ENCODE data around the gene SNX10.

SNX10 gene

DNA sequence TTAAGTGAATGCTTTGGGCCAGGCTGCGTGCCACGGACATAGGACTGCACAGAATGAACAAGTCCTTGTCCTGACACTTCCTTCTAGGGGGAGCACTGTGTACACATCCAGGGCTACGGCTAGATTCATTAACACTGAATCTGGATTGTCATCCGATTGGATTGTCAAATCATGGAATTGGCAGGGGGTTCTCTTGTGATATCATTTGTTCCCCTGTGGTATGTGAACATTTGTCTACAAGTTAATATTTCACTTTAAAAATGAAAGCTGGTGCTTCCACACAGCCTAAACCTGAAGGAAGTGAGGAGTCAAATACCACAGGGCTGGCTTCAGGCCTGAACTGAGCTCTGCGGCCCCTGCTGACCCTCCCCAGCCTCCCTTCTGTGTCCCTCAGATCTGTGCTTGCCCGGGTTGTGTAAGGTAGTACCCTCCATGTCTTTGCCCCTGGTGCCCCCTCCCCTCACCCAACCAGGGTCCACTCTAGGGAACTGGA is 75.6 kb downstream of the SNX10 start:
- DNase-seq (ENCODE audit: low read depth, low spot score) = no peak

DNA sequence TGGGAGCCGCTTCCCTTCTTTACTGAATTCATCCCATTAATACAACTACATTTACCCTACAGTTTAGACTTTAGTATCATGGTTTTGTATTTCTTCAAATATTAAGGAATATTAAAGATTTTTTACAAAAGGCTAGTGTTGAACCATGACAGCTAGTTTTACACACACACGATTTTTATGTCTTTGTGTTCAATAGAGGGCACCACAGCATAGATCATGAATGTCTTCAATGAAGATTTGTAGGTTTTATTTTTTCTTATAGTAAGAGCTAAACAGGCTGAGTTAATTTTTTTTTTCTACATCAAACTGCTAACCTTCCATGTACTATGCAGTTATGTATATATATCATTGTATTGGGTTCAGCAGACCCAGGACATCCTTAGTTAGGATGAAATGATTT is 76.9 kb downstream of the SNX10 start:
- DNase-seq (ENCODE audit: low read depth, low spot score) = no peak

DNA sequence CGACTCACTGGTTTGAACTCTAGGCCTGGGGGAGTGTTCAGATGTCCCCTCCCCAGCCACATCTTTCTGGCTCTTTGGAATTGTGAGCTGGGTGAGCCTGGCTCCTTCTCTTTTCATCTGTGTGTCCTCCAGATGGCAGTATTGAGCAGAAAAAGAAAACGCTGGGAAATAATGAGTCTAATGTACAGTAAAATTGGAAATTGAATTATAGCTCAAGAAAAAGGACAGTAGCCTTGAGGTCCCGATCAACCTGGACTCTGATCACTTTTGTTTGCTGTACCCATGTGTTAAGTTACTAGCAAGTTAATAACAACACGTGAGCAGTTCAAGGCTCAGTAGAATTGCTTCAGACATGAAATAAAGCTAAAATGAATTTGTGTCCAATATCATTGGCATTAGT is 77.9 kb downstream of the SNX10 start:
- DNase-seq (ENCODE audit: low read depth, low spot score) = peak; percentile 69

DNA sequence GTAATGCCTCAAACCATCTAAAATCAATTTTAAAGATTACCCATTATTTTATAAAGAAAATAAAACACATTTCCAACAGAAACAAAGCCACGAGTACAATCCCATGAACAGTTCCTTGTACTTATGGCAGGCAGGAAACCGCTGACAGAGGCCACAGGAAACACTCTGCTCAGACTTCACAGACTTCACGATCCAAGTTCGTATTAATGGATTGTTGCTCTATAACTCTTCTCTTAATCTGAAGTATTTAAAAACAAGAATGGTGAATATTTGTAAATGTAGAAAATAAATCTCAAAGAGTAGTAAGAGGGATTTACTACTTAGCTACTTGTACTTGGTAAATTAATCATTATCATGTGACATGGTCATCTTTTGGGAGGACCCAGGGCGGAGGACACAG is 78.3 kb downstream of the SNX10 start:
- no peak for DNase-seq (ENCODE audit: low read depth, low spot score)

GRCh38 chr7:26372249-26372648 is 80.6 kb downstream of the SNX10 start:
- DNase-seq (ENCODE audit: low read depth, low spot score) = no peak

GRCh38 chr7:26372704-26373103 is 81.0 kb downstream of the SNX10 start:
- DNase-seq (ENCODE audit: low read depth, low spot score) = no peak

DNA sequence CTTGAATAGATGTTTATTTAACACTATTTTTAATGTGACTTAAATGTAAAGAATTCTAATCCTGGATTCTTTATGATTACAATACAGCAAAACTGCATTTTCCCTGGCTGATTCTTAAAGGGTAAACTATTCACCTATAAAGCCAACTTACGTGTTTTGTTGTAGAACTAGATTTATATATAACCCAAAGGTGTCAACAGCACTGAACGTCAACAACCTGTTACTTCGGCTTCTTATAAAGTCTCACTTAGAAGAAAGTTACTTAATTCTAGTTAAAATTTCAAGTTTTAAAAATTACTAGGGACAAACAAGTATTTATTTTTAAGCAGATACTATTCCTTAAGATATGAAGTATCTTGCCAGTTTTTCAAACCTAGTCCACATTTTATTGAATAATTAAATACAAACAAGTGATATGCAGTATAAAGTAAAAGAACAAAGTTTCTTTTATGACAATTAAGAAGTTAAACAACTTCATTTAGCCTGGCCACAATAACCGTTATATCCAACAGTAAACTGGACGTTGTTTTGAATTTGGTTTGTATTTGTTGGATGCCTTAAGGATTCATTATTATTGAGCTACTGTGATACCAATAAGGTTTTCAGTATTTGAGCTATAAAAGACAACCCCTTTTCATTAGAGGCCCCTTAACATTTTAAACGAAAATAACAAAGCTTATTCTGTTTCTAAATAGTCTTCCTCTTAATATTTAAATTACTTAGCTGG is 83.1 kb downstream of the SNX10 start:
- no peak for DNase-seq (ENCODE audit: low read depth, low spot score)

DNA sequence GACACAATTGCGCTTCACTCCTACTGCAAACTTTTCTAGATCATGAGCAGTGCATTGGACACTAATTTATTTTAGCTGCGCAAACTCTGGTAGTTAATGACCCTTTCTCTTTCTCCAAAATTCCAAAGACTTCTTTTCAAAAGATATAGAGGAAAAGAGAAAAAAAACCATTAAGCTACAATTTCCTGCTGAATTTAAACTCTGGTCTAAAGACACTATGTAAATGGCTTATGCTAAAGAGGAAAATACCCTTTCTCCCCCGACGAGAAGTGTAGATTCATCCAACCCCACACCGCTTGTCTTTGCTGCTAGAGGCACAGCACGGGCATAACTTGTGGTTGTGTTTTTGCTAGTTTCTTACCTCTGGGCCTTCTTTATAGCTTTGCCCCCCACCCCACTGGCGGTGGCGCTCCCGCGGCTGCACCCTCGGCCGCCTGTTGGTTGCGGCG is 84.1 kb downstream of the SNX10 start:
- DNase-seq (ENCODE audit: low read depth, low spot score) = no peak

- peak; percentile 41 for DNase-seq (ENCODE audit: low read depth, low spot score)
Observed at GRCh38 chr7:26376175-26376917, 84.7 kb downstream of the SNX10 start.

GRCh38 chr7:26378016-26378415 is 86.4 kb downstream of the SNX10 start:
- DNase-seq (ENCODE audit: low read depth, low spot score) = no peak

- no peak for DNase-seq (ENCODE audit: low read depth, low spot score)
Observed at GRCh38 chr7:26379711-26380110, 88.0 kb downstream of the SNX10 start.

- no peak for DNase-seq (ENCODE audit: low read depth, low spot score)
Observed at GRCh38 chr7:26381476-26382353, 90.1 kb downstream of the SNX10 start.

DNA sequence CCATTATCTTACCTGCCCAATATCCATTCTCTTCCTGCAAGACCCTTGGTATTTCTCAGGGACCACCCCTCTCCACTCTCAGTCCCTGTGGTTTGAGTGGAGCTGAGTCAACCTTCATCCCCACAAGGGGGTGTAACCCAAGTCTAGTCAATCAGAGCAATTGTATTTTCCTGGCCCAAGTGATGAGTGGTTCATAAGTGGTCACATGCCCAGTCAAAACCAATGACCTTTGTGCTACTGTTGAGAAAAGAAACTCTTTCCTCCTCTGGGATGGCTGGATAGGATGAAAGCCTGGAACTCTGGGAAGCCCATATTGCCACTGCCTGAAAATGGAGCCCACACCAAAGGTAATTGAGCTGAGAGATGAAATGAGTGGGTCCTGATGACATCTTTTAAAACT is 93.6 kb downstream of the SNX10 start:
- no peak for DNase-seq (ENCODE audit: low read depth, low spot score)

- peak; percentile 58 for DNase-seq (ENCODE audit: low read depth, low spot score)
Observed at GRCh38 chr7:26387731-26388130, 96.1 kb downstream of the SNX10 start.

DNA sequence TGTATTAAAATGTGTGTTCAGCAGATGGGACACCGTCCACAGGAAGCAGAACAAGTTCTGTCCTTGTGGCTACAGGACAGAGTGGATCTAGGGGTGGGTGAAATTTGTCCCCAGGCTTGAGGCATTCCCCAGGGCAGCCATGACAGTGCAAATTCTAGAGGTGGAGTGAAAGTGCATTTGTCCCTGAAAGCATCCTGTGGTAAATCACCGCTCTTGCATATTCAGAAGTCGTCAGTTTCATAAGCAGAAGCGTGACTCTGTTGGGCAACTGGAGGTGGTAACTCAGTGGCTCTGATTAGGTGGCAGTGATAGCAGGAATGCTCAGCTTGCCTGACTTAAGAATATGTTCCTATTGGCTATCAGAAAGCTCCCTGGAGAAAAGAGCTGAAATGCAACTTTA is 96.6 kb downstream of the SNX10 start:
- no peak for DNase-seq (ENCODE audit: low read depth, low spot score)

GRCh38 chr7:26390016-26390415 is 98.4 kb downstream of the SNX10 start:
- DNase-seq (ENCODE audit: low read depth, low spot score) = no peak

DNA sequence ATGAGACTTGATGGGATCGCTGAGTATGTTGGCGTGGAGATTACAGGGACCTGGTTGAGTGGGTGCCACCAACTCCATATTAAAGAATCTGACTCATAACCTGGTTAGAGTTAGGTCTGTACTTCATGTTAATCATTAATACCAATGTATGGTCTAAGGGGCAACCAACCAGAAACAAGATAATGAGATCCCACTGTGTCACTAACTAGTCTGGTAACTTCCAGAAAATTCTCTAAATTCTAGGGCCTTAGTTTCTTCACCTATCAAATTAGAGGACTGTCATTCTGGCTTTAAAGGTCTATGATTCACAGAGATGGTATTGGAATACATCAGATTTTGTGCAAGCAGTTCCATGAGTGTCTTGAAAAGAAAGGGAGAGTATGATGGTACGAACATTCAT is 102.2 kb downstream of the SNX10 start:
- DNase-seq (ENCODE audit: low read depth, low spot score) = no peak

DNA sequence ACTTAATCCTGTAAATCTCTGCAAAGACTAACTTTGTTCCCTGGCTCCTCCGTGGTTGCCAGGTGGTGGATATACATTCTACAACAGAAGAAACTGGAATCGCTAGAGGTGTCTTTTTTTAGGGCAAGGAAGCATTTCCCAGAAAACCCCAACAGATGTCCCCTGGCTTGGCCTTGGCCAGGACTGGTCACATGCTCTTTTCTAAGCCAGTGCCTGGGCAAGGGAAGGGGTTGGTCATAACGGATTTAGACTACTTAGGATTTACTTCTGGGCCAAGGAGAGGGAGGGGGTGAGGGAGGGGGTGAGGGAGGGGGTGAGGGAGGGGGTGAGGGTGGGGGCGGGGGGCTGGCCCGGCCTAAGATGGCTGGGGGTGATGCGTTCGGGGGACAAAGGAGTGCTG is 105.7 kb downstream of the SNX10 start:
- DNase-seq (ENCODE audit: low read depth, low spot score) = no peak

GRCh38 chr7:26397796-26398426 is 106.2 kb downstream of the SNX10 start:
- no peak for DNase-seq (ENCODE audit: low read depth, low spot score)

DNA sequence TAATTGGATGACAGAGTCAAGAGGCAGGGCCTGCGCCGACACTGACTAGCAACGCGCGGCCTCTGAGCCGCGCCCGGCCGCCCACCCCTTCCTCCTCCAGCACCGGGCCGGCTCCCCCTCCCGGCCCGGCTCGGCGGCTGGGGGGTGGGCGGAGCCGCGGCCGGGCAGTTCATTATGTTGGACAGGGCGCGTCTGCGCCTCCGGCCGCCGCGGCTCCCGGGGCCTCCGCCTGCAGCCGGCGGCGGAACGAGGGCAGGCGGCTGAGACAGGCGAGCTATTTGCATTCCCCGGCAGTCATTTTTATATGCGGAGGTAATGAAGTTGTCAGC is 106.7 kb downstream of the SNX10 start:
- DNase-seq (ENCODE audit: low read depth, low spot score) = peak; percentile 82

DNA sequence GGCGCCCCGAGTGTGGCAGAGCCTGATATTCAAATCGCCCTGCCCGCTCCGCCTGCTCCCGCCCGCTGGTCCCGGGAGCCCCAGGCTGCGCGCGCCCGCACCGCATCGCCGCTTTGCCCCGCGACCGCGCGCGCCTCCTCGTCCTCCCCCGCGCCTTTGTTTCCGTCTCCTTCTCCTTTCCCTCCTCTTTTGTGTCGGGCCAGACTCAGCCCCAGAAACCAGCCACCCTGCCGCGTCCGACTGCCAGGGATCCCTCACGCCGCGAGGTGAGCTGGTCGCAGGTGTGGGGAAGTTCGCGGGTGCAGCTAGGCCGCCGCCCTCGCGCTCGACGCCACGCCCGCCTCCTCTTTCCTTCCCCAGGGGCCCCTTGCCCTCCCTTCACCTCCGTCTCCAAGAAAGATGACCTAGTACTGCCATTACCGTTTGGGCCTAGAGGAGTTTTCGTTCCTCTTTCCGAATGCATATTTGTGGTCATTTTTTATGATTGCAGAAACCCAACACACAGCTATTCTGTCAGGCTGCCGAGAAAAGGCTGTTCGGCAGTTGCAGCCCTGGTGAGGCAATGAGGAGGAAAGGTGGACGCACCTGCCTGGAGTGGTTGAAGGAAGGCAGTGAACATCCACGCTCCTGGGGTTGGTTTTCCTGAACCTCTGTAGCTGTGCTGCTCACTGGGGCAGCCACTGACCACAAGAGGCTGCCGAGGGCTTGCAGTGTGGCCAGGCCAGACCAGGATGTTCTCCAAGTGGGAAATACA is 107.3 kb downstream of the SNX10 start:
- DNase-seq (ENCODE audit: low read depth, low spot score) = peak; percentile 63
